Activated T-helper 1 cell treated with anti-CD3 and anti-CD28 coated beads, Interleukin-12 subunit alpha, Interleukin-12 subunit beta, Interleukin-2, Interleukin-4 antibody, amounts not matched to agents 30 ng/mL and 10 ng/mL and 1 ng/mL, durations not matched to agents 14 hours and 24 hours and 36 hours (primary cell): ENCODE measurements around the gene TPCN2. TPM values are rescaled to one million over a fixed set of nuclear protein-coding genes. Genes with fewer than 3 reads are reported as not detected.

ENCODE experiments used
- DNase-seq: peaks from one replicate; pipeline ENCODE4 v3.0.0; 2021; ENCODE audit warnings: low spot score
- H3K27ac Mint-ChIP-seq: one replicate; pipeline ENCODE4 v1.8.0; 2021; ENCODE audit warnings: mild to moderate bottlenecking, mixed read lengths
- H3K27me3 Mint-ChIP-seq: one replicate; pipeline ENCODE4 v1.8.0; 2022; ENCODE audit warnings: mild to moderate bottlenecking, moderate library complexity, mixed read lengths; ENCODE audit not compliant: insufficient read depth
- H3K36me3 Mint-ChIP-seq: one replicate; pipeline ENCODE4 v1.8.0; 2021; ENCODE audit warnings: low read depth, mixed read lengths
- H3K4me1 Mint-ChIP-seq: one replicate; pipeline ENCODE4 v1.8.0; 2021; ENCODE audit warnings: low read depth, mixed read lengths
- H3K4me3 Mint-ChIP-seq: one replicate; pipeline ENCODE4 v1.8.0; 2021; ENCODE audit warnings: mild to moderate bottlenecking, moderate library complexity, mixed read lengths
- H3K9me3 Mint-ChIP-seq: one replicate; pipeline ENCODE4 v1.8.0; 2021; ENCODE audit warnings: mixed read lengths
- intact Hi-C: fragments of 100-400 bp; cut with micrococcal nuclease; formaldehyde crosslinking; loops from one replicate; pipeline ENCODE4 v1.15.1; 2024
- total RNA-seq: library from RNA; stranded (reverse); gene quantifications from 2 replicates; pipeline ENCODE4 v1.2.3, GENCODE V29; 2022

TPCN2 gene
- total RNA-seq, 1 donor from 2014 or later: 19.2 TPM

DNA sequence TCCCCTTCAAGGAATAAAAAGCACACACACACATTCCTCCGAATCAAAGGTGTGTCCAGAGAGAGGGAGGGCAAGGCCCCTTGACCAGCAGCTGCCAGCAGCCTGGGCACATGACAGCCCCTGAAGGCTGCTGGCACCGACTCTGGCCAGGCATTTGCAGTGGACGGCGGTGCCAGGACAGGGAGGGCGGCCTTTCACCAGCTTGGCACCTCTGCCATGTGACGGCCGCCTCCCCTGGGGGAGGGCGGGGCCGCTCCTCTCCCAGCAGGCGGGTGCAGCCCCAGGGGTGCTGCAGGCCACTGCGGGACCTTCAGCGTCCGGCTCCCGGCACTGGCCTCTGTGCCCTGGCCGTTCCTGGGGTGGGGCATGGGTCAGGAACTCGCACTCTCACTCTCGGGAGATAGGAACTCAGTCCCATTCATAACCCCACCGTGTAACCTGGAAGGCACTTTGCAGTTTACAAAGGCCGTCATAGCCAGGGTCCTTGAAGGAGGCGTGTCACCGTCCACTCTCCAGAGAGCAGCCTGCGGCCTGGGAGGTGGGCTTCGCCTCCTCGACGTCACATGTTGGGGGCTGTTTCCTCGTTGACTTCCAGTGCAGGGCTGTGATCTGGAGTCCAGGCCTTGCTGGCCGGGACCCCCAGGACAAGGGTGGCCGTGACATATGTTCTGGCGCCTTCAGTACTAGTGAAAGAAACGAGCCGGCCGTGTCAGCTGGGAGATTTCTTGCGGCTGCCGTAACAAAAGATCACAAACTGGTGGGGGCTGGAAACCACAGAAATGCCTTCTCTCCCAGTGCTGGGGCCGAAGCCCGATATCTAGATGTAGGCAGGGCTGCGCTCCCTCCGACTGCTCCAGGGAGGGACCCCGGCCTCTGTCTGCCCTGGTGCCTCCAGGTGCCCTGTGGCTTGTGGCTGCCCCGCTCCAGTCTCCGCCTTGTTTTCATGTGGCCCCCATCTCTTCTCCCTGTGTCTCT is 67.1 kb downstream of the TPCN2 start:
- Mint-ChIP-seq H3K36me3 (no peaks in the 10 kb centered on the region), H3K4me1 (peaks cover 4% of the 10 kb centered on the region)

DNA sequence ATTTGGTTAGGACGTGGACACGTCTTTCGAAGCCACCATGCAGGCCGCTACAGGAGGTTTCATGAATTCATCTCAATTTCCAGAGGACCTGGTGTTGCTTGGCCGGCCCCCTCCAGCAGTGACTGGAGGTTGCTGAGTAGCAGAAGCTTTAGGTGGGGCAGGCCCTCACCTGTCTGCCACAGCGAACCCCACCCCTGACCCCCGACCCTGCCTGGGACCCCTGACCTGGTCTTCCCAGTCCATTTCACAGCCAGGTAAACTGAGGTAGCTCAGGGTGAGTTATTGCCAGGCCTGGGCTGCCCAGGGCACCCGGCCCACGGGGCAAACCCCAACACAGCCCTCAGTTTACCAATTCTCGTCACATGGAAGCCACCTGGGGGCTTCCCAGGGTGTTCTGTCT is 67.9 kb downstream of the TPCN2 start:
- Mint-ChIP-seq H3K36me3 (no peaks in the 10 kb centered on the region), H3K9me3 (no peaks in the 10 kb centered on the region), H3K27me3 (no peaks in the 10 kb centered on the region), H3K4me1 (peaks cover 10% of the 10 kb centered on the region), H3K27ac (no peak overlapping the region), H3K4me3 (no peak overlapping the region)
- DNase-seq: no peak
- intact Hi-C loops: no loop called here

More for the DNA sequence above, 67.1 kb downstream of the TPCN2 start:
- no peak overlapping the region for H3K4me3 Mint-ChIP-seq
- H3K9me3 Mint-ChIP-seq: peaks cover 3% of the 10 kb centered on the region
- intact Hi-C loops: no loop called here
- H3K27me3 Mint-ChIP-seq: no peaks in the 10 kb centered on the region
- H3K27ac Mint-ChIP-seq: no peak overlapping the region
- no peak for DNase-seq

DNA sequence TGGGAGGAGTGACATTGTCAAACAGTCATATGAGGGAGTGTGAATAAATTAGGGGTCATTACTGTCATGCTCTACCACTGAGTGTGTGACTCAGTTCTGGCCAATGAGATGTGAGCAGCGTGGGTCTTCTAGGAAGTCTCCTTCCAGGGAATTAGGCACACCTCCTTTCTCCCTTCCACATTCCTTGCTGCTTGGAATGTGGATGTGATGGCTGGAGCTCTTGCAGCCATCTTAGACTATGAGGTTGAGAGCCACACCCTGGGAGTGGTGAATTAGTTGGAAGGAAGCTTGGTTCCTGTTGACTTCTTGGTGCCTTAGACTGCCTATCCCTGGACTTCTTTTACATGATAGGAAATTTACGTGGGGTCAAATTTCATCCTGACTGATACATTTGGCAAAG is 70.5 kb downstream of the TPCN2 start:
- intact Hi-C loops: no loop called here
- Mint-ChIP-seq H3K4me1 (peaks cover 28% of the 10 kb centered on the region), H3K27ac (no peak overlapping the region), H3K9me3 (peaks cover 3% of the 10 kb centered on the region), H3K36me3 (no peaks in the 10 kb centered on the region), H3K27me3 (no peaks in the 10 kb centered on the region), H3K4me3 (no peak overlapping the region)
- DNase-seq: no peak

DNA sequence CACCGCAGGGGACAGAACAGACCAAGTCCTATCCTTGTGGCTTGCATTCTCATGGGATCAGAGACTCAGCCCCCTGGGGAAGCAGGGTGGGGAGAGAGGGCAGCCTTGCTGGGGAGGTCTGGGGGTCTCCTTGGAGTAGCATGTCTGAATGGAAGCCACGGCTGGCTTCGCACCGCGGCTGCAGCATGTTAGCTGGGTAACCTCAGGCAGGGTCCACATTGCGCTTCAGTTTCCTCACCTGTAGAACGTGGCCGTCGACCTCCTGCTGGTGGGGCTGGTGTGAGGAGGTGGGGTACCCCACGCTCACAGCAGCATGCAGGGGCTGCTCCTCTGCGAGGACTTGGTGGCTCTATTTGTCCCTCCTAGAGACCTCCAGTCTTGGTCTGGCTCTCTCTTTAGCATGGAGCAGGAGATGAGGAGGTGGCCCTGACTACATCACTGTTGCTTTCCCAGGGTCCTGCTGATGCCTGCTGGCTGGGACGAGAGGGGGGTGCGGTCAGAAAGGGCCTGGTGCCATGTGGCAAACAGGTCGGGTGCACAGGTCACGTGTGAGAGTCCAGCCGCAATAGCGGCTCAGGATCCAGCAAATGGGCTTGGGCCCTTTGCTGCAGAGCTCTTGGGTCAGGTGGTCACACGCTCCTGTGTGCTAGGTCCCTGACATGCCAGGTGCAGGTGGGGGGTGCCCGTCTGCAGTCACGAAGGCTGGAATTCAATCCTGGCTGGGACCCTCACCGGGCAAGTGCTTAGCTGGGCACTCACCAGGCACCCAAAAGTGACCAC is 71.6 kb downstream of the TPCN2 start:
- no peaks in the 10 kb centered on the region for H3K36me3 Mint-ChIP-seq
- no peak overlapping the region for H3K4me3 Mint-ChIP-seq
- no peak for DNase-seq
- H3K27me3 Mint-ChIP-seq: peaks cover 2% of the 10 kb centered on the region
- peaks cover 36% of the 10 kb centered on the region for H3K4me1 Mint-ChIP-seq
- H3K27ac Mint-ChIP-seq: no peak overlapping the region
- intact Hi-C loops: loop anchor here (5.0 kb wide), 2 partner anchors 427 to 522 kb away; partner anchors contain the start of gene CCND1
- peaks cover 6% of the 10 kb centered on the region for H3K9me3 Mint-ChIP-seq

DNA sequence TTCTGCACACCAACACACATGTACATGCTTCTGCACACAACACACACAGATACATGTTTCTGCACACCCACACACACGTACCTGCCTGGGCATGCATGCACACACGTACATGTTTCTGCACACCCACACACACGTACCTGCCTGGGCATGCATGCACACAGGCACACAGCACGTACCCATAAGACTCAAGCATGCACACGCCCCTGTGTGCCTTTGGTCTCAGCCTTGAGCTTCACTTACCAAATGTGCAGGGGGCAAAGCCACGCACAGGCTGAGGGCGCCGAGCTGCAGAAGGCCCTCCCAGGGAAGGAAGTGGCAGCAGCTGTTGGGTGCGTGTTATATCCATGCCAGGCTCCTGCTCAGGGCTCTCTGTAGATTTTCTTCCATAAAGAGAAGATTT is 72.3 kb downstream of the TPCN2 start:
- peaks cover 2% of the 10 kb centered on the region for H3K27me3 Mint-ChIP-seq
- peak overlapping the region; percentile 76 for H3K27ac Mint-ChIP-seq
- no peak for DNase-seq
- no peak overlapping the region for H3K4me3 Mint-ChIP-seq
- H3K9me3 Mint-ChIP-seq: peaks cover 6% of the 10 kb centered on the region
- intact Hi-C loops: loop anchor here (5.0 kb wide), 2 partner anchors 426 to 521 kb away; partner anchors contain the start of gene CCND1
- peaks cover 36% of the 10 kb centered on the region for H3K4me1 Mint-ChIP-seq
- no peaks in the 10 kb centered on the region for H3K36me3 Mint-ChIP-seq

DNA sequence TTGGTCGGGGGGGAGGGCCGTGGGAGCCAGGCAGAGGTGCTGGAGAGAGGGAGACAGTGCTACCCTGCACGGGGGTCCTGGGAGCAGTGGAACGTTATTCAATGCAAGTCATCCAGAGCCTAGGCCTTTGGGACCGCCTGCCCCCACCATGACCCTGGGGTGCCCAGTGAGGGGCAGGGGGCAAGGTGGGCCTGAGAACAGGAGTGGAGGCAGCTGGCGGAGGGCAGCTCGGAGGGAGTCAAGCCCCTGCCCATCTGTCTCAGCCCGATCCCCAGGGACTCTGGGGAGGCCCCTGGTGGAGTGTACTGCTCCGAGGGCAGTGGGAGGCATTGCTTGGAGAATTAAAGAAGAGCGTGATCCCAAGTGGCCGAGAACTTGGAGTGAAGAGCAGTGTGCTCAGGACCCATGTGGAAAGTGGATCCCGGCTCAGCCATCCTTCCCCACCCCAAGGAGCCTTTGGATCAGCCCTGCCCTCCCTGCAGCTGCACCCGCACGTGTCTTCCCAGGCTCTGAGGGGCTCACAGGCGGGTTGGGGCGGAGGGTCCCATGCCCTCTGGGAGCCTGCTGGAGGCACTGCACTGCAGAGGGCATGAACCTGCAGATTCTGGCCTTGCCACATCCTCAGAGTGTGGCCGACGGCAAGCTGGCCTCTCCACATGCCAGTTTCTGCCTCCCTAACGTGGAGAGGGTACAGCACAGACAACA is 73.0 kb downstream of the TPCN2 start:
- Mint-ChIP-seq H3K27ac (peak overlapping the region; percentile 76), H3K4me1 (peaks cover 36% of the 10 kb centered on the region), H3K27me3 (peaks cover 2% of the 10 kb centered on the region), H3K4me3 (no peak overlapping the region), H3K36me3 (no peaks in the 10 kb centered on the region), H3K9me3 (peaks cover 6% of the 10 kb centered on the region)
- DNase-seq: no peak
- intact Hi-C loops: loop anchor here (5.0 kb wide), 2 partner anchors 426 to 521 kb away; partner anchors contain the start of gene CCND1

DNA sequence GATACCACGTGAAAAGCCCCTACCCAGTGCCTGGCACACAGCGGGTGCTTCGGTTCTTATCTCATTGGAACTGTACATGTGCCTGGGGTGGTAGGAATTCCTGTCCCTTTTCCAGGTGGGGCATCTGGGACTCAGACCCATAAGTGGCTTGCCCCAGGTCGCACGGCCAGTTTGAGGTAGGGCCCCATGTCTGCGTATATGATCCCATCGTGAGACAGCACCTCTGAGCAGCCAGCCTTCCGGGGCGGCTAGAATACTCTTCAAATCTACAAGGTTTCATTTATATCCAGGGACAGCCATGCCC is 73.5 kb downstream of the TPCN2 start:
- Mint-ChIP-seq H3K27me3 (peaks cover 2% of the 10 kb centered on the region), H3K36me3 (no peaks in the 10 kb centered on the region), H3K27ac (no peak overlapping the region), H3K9me3 (peaks cover 6% of the 10 kb centered on the region), H3K4me1 (peaks cover 36% of the 10 kb centered on the region), H3K4me3 (peak overlapping the region; percentile 22)
- no peak for DNase-seq
- intact Hi-C loops: loop anchor here (5.0 kb wide), 2 partner anchors 425 to 520 kb away; partner anchors contain the start of gene CCND1

DNA sequence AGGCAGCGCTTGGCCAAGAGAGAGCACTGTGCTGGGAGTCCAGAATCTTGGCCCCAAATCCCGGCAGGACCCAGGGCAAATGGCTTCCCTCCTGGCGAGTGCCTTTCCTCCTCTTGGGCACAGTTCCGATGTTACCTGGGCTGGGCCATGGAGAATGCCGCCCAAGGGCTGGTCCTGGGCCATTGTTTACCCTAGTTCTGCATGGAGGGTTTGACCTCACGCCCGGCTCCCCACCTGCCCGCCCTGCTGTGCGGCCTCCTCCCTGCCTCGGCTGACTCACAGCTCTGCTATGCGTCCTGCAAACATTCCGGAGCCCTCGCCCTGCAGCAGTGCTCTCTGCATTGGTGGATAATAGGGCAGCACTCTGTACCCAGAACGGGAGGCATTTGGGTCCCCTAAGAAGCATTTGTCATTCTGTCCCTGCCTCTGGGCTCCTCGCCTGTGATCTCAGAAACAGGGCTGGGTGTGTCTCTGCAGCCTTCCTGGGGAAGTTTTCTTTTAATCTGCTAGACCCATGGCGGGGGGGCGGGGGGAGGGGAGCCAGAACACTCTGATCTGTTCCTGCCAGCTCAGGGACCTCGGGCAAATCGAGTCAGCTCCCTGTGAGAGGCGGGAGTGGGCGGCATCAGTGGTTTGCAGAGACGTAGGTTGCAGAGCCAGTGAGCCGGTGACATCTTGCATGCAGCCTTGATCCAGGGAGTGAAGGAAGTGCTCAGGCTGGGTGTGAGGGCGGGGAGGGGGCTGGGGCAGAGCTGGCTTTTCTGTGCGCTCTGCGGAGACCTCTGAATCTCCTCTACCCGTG is 74.1 kb downstream of the TPCN2 start:
- Mint-ChIP-seq H3K36me3 (no peaks in the 10 kb centered on the region), H3K27ac (peak overlapping the region; percentile 5), H3K9me3 (peaks cover 7% of the 10 kb centered on the region), H3K27me3 (peaks cover 2% of the 10 kb centered on the region), H3K4me1 (peaks cover 36% of the 10 kb centered on the region), H3K4me3 (peak overlapping the region; percentile 59)
- peak; percentile 40 for DNase-seq
- intact Hi-C loops: loop anchor here (1.0 to 5.0 kb wide), 7 partner anchors 43 to 519 kb away; partner anchors contain the start of gene CCND1

DNA sequence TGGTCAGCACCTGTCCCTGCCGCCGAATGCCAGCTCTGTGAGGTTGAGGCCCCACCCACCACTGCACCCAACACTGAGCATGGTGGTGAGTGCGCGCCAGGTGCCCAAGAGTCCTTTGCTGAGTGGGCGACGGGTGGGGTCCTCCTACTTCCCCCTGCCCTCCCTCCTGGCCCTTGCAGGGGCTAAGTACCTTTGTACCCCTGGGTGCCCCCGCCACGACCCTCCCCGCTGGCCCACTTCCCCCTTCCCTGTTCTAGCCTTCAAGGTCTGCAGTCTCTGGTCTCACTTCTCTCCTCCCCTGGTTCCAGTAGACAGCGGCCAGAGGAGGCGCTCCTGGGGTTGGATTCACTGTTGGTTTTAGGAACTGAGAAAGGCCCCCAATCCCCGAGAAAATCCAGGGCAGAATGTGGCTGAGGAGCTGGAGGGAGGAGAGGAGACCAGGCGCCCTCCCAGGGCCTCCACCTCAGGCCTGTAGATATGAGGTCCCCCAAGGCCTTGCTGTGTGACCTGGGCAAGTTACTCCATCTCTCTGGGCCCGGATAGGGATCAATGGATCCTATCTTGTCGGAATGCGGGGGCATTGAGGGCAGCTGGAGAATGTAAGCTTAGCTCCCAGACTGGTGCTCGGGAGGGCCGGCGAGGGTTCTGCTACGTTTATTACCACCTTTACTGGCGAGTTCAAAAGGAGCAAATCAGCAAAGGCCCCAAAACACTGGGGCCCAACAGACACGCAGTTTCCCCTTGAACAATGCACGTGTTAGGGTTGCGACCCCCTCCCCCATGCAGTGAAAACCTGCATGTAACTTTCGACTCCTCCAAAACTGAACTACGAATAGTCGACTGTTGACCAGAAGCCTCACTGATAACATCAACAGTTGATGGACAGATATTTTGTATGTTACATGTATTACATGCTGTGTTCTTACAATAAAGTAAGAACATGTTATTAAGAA is 75.1 kb downstream of the TPCN2 start:
- peaks cover 36% of the 10 kb centered on the region for H3K4me1 Mint-ChIP-seq
- DNase-seq: no peak
- peak overlapping the region; percentile 68 for H3K27ac Mint-ChIP-seq
- peak overlapping the region; percentile 39 for H3K4me3 Mint-ChIP-seq
- peaks cover 2% of the 10 kb centered on the region for H3K27me3 Mint-ChIP-seq
- H3K36me3 Mint-ChIP-seq: no peaks in the 10 kb centered on the region
- intact Hi-C loops: loop anchor here (1.0 to 5.0 kb wide), 7 partner anchors 42 to 518 kb away; partner anchors contain the start of gene CCND1
- H3K9me3 Mint-ChIP-seq: peaks cover 17% of the 10 kb centered on the region

DNA sequence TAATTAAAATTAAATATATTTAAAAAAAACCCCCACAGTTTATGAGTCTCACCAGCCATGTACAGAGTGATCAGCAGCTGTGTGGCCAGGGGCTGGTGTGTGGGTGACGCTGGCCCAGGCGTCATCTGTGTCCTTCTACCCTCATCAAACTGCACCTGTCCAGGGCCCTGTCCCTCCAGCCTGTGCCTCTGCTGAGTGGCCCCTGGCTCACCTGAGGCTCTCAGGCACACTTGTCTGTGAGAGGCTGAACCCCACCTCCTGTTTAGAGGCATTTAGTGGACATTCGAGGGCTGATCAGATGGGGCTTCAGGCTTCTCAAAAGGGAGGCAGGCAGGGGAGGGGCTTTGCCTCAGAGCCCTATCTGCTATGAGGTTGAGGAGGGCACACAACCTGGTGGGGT is 77.1 kb downstream of the TPCN2 start:
- Mint-ChIP-seq H3K27ac (no peak overlapping the region), H3K9me3 (peaks cover 20% of the 10 kb centered on the region), H3K36me3 (no peaks in the 10 kb centered on the region), H3K27me3 (peaks cover 2% of the 10 kb centered on the region), H3K4me3 (no peak overlapping the region), H3K4me1 (peaks cover 32% of the 10 kb centered on the region)
- intact Hi-C loops: no loop called here
- no peak for DNase-seq

DNA sequence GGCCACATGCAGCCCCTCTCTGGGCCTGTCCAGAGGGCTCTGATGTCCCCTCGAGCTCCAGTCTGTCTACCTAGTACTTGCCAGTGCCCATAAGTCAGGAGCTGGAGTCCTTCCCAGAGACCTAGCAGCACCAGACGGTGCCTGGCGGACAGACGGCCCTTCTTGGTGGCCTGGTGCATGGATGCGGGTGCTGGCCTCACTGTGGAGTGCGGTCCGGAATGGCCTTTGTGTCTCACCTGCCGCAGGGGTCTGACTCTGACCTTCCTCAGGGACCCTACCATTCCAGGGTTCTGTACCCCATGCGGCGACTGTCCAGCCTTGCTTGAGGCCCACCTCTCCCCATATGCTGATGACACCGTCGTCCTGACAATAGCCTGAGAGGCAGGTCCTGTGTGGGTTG is 77.6 kb downstream of the TPCN2 start:
- peaks cover 20% of the 10 kb centered on the region for H3K9me3 Mint-ChIP-seq
- H3K27ac Mint-ChIP-seq: no peak overlapping the region
- H3K36me3 Mint-ChIP-seq: no peaks in the 10 kb centered on the region
- no peak overlapping the region for H3K4me3 Mint-ChIP-seq
- H3K4me1 Mint-ChIP-seq: peaks cover 28% of the 10 kb centered on the region
- no peak for DNase-seq
- H3K27me3 Mint-ChIP-seq: peaks cover 2% of the 10 kb centered on the region
- intact Hi-C loops: no loop called here
